Mononuclear cell (primary cell): ENCODE results near the gene MCC. TPM values are rescaled to one million over a fixed set of nuclear protein-coding genes. Genes with fewer than 3 reads are reported as not detected.

ENCODE experiments used
- H3K27me3 ChIP-seq: 2 replicates; pipeline ENCODE4 v1.6.0; 2011; ENCODE audit warnings: low read length, control low read depth; ENCODE audit not compliant: insufficient read depth
- H3K4me1 ChIP-seq: 2 replicates; pipeline ENCODE4 v1.5.1; 2011; ENCODE audit warnings: mild to moderate bottlenecking, low read length, control low read depth; ENCODE audit not compliant: insufficient read depth
- H3K4me3 ChIP-seq: 2 replicates; pipeline ENCODE4 v1.5.1; 2011; ENCODE audit warnings: mild to moderate bottlenecking, low read length, moderate library complexity
- H3K9me3 ChIP-seq: 2 replicates; pipeline ENCODE4 v1.5.1; 2011; ENCODE audit warnings: low read depth, mild to moderate bottlenecking, control low read depth, low read length
- total RNA-seq: library from RNA; depleted of rRNA; stranded (reverse); fragments of >200 nt; gene quantifications from one replicate; pipeline ENCODE4 v1.2.3, GENCODE V29; 2012

The MCC gene
- total RNA-seq, 1 donor = 1.0 TPM

GRCh38 chr5:113035096-113035495 lies 453.2 kb downstream of the MCC start:
- H3K4me3 ChIP-seq = no peak overlapping the region
- no peaks in the 10 kb centered on the region for H3K9me3 ChIP-seq
- H3K4me1 ChIP-seq = no peaks in the 10 kb centered on the region
- H3K27me3 ChIP-seq = no peaks in the 10 kb centered on the region

GRCh38 chr5:113034182-113034773 lies 454.0 kb downstream of the MCC start:
- no peaks in the 10 kb centered on the region for H3K4me1 ChIP-seq
- H3K4me3 ChIP-seq = no peak overlapping the region
- H3K9me3 ChIP-seq = no peaks in the 10 kb centered on the region
- no peaks in the 10 kb centered on the region for H3K27me3 ChIP-seq

DNA sequence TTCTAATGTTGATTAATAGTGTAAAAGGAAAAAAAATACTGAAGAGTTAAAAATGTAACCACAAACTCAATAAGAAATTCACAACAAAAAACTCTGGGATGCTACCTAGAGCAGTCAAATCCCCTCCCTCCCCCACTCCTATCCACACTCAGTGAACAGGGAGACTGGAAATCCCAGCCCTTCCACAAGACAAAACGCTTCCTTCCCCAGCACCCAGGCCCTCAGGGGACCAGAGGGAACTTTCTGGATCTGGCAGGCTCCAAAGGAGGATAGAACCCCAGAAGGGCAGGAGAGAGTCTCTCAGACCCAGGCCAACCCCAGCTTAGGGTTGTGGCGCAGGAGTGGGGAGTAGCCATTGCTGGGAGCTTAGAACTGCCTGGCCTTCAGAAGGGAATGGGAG lies 456.7 kb downstream of the MCC start:
- H3K4me3 ChIP-seq = no peak overlapping the region
- no peaks in the 10 kb centered on the region for H3K9me3 ChIP-seq
- no peaks in the 10 kb centered on the region for H3K27me3 ChIP-seq
- no peaks in the 10 kb centered on the region for H3K4me1 ChIP-seq

- Histone ChIP-seq H3K4me3 (no peak overlapping the region), H3K4me1 (no peaks in the 10 kb centered on the region), H3K27me3 (no peaks in the 10 kb centered on the region), H3K9me3 (no peaks in the 10 kb centered on the region)
These were observed 457.1 kb downstream of the MCC start for GRCh38 chr5:113031104-113031503.

- H3K27me3 ChIP-seq = no peaks in the 10 kb centered on the region
- H3K9me3 ChIP-seq = no peaks in the 10 kb centered on the region
- H3K4me3 ChIP-seq = no peak overlapping the region
- no peaks in the 10 kb centered on the region for H3K4me1 ChIP-seq
These were observed 458.6 kb downstream of the MCC start for GRCh38 chr5:113029614-113030013.

DNA sequence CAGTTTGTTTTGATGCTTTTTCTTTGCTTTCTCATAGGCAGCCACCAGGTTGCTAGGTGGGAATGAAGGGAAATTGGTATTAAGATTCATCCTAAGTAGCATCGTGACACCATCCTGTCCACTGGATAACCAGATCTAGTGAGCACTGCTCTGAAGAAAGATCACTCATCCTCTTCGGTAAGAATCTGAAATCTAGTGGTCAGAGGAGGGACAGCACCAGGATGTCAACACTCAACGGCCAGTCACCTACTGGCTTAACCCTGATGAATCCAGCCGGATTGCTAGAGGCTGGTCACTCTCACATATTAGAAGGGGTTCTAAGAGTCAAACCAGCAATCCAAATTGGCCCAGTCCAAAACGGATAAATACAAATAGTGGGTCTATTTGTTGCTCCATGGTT lies 460.8 kb downstream of the MCC start:
- H3K4me3 ChIP-seq = no peak overlapping the region
- peaks cover 3% of the 10 kb centered on the region for H3K4me1 ChIP-seq
- H3K9me3 ChIP-seq = no peaks in the 10 kb centered on the region
- H3K27me3 ChIP-seq = no peaks in the 10 kb centered on the region

DNA sequence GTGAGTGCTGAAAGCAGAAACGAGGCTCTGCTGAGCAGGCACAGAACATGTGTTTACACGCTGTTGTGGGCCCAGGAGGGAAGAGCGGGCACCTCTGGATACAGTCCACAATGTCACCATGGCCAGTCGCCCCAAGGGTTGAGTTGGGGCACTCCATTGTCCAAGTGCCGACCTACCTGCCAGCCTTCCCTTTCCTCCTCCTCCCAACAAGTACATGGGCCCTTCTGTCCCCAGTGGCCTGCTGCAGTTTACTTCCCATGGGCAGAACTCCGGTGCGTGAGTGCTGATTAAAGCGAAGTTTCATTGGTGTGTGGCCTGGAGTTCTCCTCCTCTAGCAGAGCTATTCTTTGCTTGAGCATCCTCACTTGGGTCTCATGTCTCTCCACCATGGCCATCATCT lies 461.2 kb downstream of the MCC start:
- no peak overlapping the region for H3K4me3 ChIP-seq
- peaks cover 3% of the 10 kb centered on the region for H3K4me1 ChIP-seq
- no peaks in the 10 kb centered on the region for H3K27me3 ChIP-seq
- H3K9me3 ChIP-seq = no peaks in the 10 kb centered on the region

GRCh38 chr5:113026211-113026610 lies 462.0 kb downstream of the MCC start:
- no peaks in the 10 kb centered on the region for H3K27me3 ChIP-seq
- H3K9me3 ChIP-seq = no peaks in the 10 kb centered on the region
- peaks cover 7% of the 10 kb centered on the region for H3K4me1 ChIP-seq
- H3K4me3 ChIP-seq = no peak overlapping the region

- no peaks in the 10 kb centered on the region for H3K27me3 ChIP-seq
- H3K4me3 ChIP-seq = no peak overlapping the region
- no peaks in the 10 kb centered on the region for H3K9me3 ChIP-seq
- H3K4me1 ChIP-seq = peaks cover 12% of the 10 kb centered on the region
These were observed 462.7 kb downstream of the MCC start for GRCh38 chr5:113025596-113025995.

DNA sequence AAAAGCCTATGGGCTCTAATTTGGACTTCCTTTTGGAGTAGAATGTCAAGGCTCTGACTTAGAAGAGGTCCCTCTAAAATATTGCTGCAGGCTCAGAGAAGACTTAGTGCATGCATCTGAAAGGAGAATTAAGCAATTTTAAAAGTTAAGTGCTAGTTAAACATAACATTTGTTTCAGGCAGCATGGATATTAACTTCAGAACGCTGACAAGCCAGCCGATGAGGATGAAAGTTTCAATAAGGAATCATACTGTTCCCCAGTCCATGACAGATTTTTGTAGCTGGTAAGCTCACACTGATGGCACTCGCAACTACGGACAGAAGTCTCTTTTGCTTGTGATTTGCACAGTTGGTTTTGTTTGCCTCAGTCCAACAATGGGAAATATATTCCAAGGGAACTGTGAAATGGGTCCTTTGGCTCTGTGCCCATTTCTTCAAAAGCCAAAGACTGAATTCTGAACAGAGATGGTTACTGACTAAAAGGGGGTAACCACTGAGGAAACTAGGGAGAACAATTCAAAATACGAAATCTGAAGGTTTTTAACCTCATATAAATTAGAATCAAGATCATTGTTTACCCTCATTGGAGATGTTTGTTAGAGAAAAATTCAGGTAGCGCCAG lies 464.1 kb downstream of the MCC start:
- H3K27me3 ChIP-seq = no peaks in the 10 kb centered on the region
- H3K9me3 ChIP-seq = no peaks in the 10 kb centered on the region
- H3K4me3 ChIP-seq = no peak overlapping the region
- peaks cover 12% of the 10 kb centered on the region for H3K4me1 ChIP-seq

- Histone ChIP-seq H3K4me3 (no peak overlapping the region), H3K9me3 (no peaks in the 10 kb centered on the region), H3K4me1 (peaks cover 19% of the 10 kb centered on the region), H3K27me3 (no peaks in the 10 kb centered on the region)
These were observed 465.6 kb downstream of the MCC start for GRCh38 chr5:113022661-113023060.

- no peak overlapping the region for H3K4me3 ChIP-seq
- no peaks in the 10 kb centered on the region for H3K27me3 ChIP-seq
- no peaks in the 10 kb centered on the region for H3K9me3 ChIP-seq
- H3K4me1 ChIP-seq = peaks cover 19% of the 10 kb centered on the region
These were observed 467.6 kb downstream of the MCC start for GRCh38 chr5:113020461-113021273.

- Histone ChIP-seq H3K27me3 (no peaks in the 10 kb centered on the region), H3K4me3 (no peak overlapping the region), H3K4me1 (peaks cover 16% of the 10 kb centered on the region), H3K9me3 (no peaks in the 10 kb centered on the region)
These were observed 470.2 kb downstream of the MCC start for GRCh38 chr5:113017881-113018635.

DNA sequence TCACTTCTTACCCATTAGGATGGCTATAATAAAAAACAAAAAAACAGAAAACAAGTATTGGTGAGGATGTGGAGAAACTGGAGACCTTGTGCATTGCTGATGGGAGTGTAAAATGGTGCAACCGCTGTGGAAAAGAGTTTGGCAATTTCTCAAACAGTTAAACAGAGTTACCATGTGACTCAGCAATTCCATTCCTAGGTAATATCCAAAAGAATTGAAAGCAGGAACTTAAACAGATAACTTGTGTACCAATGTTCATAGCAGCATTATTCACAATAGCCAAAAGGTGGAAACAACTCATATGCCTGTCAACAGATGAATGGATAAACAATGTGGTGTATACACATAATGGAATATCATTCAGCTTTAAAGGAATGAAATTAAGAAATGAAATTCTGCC lies 482.8 kb downstream of the MCC start:
- Histone ChIP-seq H3K4me3 (no peak overlapping the region), H3K27me3 (no peaks in the 10 kb centered on the region), H3K9me3 (no peaks in the 10 kb centered on the region), H3K4me1 (no peaks in the 10 kb centered on the region)

DNA sequence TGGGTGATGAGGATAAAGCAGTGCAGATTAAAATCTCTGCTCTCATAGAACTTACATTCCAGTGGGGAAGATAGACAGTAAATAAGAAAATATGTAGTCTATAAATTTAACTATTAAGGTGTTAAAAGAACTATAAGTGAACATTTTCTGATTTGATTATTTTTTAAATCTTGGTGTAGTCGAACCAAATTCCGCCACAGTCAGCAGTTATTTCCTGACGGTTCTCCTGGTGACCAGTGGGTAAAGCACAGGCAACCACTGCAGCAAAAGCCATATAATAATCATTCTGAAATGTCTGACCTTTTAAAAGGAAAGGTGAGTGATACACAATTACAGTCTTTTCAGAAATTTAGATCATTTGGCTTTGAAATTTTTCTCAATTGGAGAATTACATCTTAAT lies 484.5 kb downstream of the MCC start:
- Histone ChIP-seq H3K4me3 (no peak overlapping the region), H3K27me3 (no peaks in the 10 kb centered on the region), H3K9me3 (no peaks in the 10 kb centered on the region), H3K4me1 (no peaks in the 10 kb centered on the region)
